Activated CD4-positive, CD25-positive, alpha-beta regulatory T cell treated with anti-CD3 and anti-CD28 coated beads, Interleukin-2, amount 50 U/mL, for 72 hours (primary cell): ENCODE measurements around the gene TTLL11.
"Not testable (repeated sequence)": the region's sequence is repeated elsewhere in the genome, so short reads cannot be mapped to it uniquely, and the experiment has no call there.

Source experiments
- DNase-seq: peaks from one replicate; pipeline ENCODE4 v3.0.0; 2021

Gene TTLL11

GRCh38 chr9:122125509-122126330 lies 32.6 kb upstream of the TTLL11 start:
- no peak for DNase-seq

GRCh38 chr9:122125158-122125508 lies 32.0 kb upstream of the TTLL11 start:
- peak; percentile 80 for DNase-seq

- DNase-seq = no peak
These were observed 31.4 kb upstream of the TTLL11 start for GRCh38 chr9:122124528-122124927.

- no peak for DNase-seq
These were observed 30.9 kb upstream of the TTLL11 start for GRCh38 chr9:122124048-122124447.

GRCh38 chr9:122122903-122123632 lies 30.0 kb upstream of the TTLL11 start:
- peak; percentile 79 for DNase-seq

- no peak for DNase-seq
These were observed 29.4 kb upstream of the TTLL11 start for GRCh38 chr9:122122468-122122867.

- DNase-seq = no peak
These were observed 28.8 kb upstream of the TTLL11 start for GRCh38 chr9:122121931-122122330.

GRCh38 chr9:122121391-122121790 lies 28.3 kb upstream of the TTLL11 start:
- no peak for DNase-seq

- no peak for DNase-seq
These were observed 27.4 kb upstream of the TTLL11 start for GRCh38 chr9:122120316-122121071.

GRCh38 chr9:122119721-122120120 lies 26.6 kb upstream of the TTLL11 start:
- DNase-seq = no peak

GRCh38 chr9:122119166-122119521 lies 26.0 kb upstream of the TTLL11 start:
- DNase-seq = no peak

- DNase-seq = no peak
These were observed 25.4 kb upstream of the TTLL11 start for GRCh38 chr9:122118343-122119165.

- DNase-seq = not testable (repeated sequence)
These were observed 24.1 kb upstream of the TTLL11 start for GRCh38 chr9:122117241-122117640.

- DNase-seq = no peak
These were observed 23.5 kb upstream of the TTLL11 start for GRCh38 chr9:122116448-122117173.

- no peak for DNase-seq
These were observed 22.9 kb upstream of the TTLL11 start for GRCh38 chr9:122116040-122116439.

- DNase-seq = no peak
These were observed 22.3 kb upstream of the TTLL11 start for GRCh38 chr9:122115176-122116035.

- no peak for DNase-seq
These were observed 20.5 kb upstream of the TTLL11 start for GRCh38 chr9:122113574-122113973.

GRCh38 chr9:122112238-122112637 lies 19.1 kb upstream of the TTLL11 start:
- no peak for DNase-seq

GRCh38 chr9:122111413-122112085 lies 18.4 kb upstream of the TTLL11 start:
- DNase-seq = no peak

GRCh38 chr9:122110100-122110833 lies 17.2 kb upstream of the TTLL11 start:
- no peak for DNase-seq
